HepG2 (cell line): ENCODE results near the gene PARD3. TPM values are rescaled to one million over a fixed set of nuclear protein-coding genes. Genes with fewer than 3 reads are reported as not detected.
A peak's percentile ranks its signal among the peaks of the same experiment; 100 is the strongest.

Source experiments
- ATAC-seq: fragments of 200-7000 bp; cut with Tn5 transposase; 3 replicates; pipeline ENCODE4 v1.9.1; 2020; ENCODE audit warnings: mild to moderate bottlenecking, moderate library complexity
- BruUV-seq: library from RNA; stranded (reverse); fragments of 400-500 nt; replicated peaks from 2 replicates; lab custom pipeline; 2021; lab: Mats Ljungman, UMichigan
- CTCF ChIA-PET: fragments of 300-600 bp; formaldehyde crosslinking; extraction: SDS; loops from one replicate; lab custom pipeline; 2021; ENCODE audit warnings: low total read pairs, inconsistent platforms, low intra/inter-chr PET ratio; lab: Yijun Ruan, JAX
- POLR2A ChIA-PET: fragments of 350-600 bp; sonication (Branson Sonifier 250); formaldehyde crosslinking; loops from one replicate; lab custom pipeline; 2020; ENCODE audit warnings: antibody characterized with exemption, inconsistent platforms; lab: Yijun Ruan, JAX
- DNase-seq: peaks from one replicate; pipeline ENCODE4 v3.0.0-alpha.2; 2015; ENCODE audit warnings: low spot score
- FAIRE-seq: peaks from 3 replicates; lab custom pipeline; 2011; peaks lifted over from hg19 to GRCh38; lab: Jason Lieb, UNC
- H2AFZ ChIP-seq: one replicate; pipeline ENCODE4 v1.6.1; 2011; ENCODE audit warnings: low read length, inconsistent platforms
- H3K27ac ChIP-seq: fragments of 300-600 bp; 3 replicates; pipeline ENCODE4 v1.8.0; 2011; ENCODE audit warnings: mixed run types, mild to moderate bottlenecking, mixed read lengths, low read length, inconsistent platforms; ENCODE audit not compliant: insufficient read depth; ENCODE audit errors: extremely low read length
- H3K27me3 ChIP-seq, 2 experiments: fragments of 200-600 bp in 1 of 2; 2 replicates in 1 of 2; 3 replicates in 1 of 2; pipeline versions ENCODE4 v1.6.0 to v1.8.0; 2011; ENCODE audit warnings: low read length in 2 of 2, mild to moderate bottlenecking in 2 of 2, moderate library complexity in 2 of 2, inconsistent platforms in 1 of 2; ENCODE audit not compliant: insufficient read depth in 2 of 2, control insufficient read depth in 1 of 2
- H3K36me3 ChIP-seq, 2 experiments: fragments of 200-600 bp in 1 of 2; replicated peaks in 1 of 2; 2 replicates in 1 of 2; 3 replicates in 1 of 2; pipeline versions ENCODE4 v1.5.1 to v1.8.0; 2011; ENCODE audit warnings: low read length in 2 of 2, inconsistent platforms in 1 of 2; ENCODE audit not compliant: insufficient read depth in 2 of 2, control insufficient read depth in 1 of 2
- H3K4me1 ChIP-seq: 2 replicates; pipeline ENCODE4 v1.5.1; 2012; ENCODE audit warnings: low read length, inconsistent platforms; ENCODE audit not compliant: insufficient read depth
- H3K4me2 ChIP-seq: 2 replicates; pipeline ENCODE4 v1.6.0; 2011; ENCODE audit warnings: low read depth, low read length, inconsistent platforms
- H3K4me3 ChIP-seq, 3 experiments: fragments of 200-600 bp in 1 of 3; sonication (generic), shearing (Covaris generic) in 1 of 3; replicated peaks in 1 of 3; 2 replicates each; pipeline ENCODE4 v1.5.1; 2011 to 2016; ENCODE audit warnings: low read length in 3 of 3, inconsistent platforms in 2 of 3, low read depth in 2 of 3, mild to moderate bottlenecking in 2 of 3, control low read depth in 1 of 3, mixed read lengths in 1 of 3; ENCODE audit not compliant: insufficient read depth in 1 of 3
- H3K79me2 ChIP-seq: one replicate; pipeline ENCODE4 v1.6.1; 2011; ENCODE audit warnings: low read length, inconsistent platforms; ENCODE audit not compliant: insufficient read depth
- H3K9ac ChIP-seq: 2 replicates; pipeline ENCODE4 v1.6.0; 2011; ENCODE audit warnings: mild to moderate bottlenecking, low read depth, low read length, inconsistent platforms; ENCODE audit not compliant: insufficient read depth
- H3K9me3 ChIP-seq: 2 replicates; pipeline ENCODE4 v1.5.1; 2012; ENCODE audit warnings: mild to moderate bottlenecking, low read length
- H4K20me1 ChIP-seq: 2 replicates; pipeline ENCODE4 v1.6.0; 2011; ENCODE audit warnings: inconsistent platforms, mild to moderate bottlenecking, low read length, moderate library complexity; ENCODE audit not compliant: insufficient read depth
- HIVEP1 ChIP-seq: sonication (generic); formaldehyde crosslinking; IDR thresholded peaks from 2 replicates; pipeline ENCODE4 v1.4.0; 2020; ENCODE audit warnings: mild to moderate bottlenecking, missing genetic modification reagents
- MAFF ChIP-seq: IDR thresholded peaks from 2 replicates; pipeline ENCODE4 v1.6.1; 2011; ENCODE audit warnings: low read depth, low read length, improper control_type of control experiment
- MAFK ChIP-seq, 2 experiments: IDR thresholded peaks in 1 of 2; conservative IDR thresholded peaks in 1 of 2; 2 replicates each; pipeline ENCODE4 v1.6.1; 2011; ENCODE audit warnings: improper control_type of control experiment in 2 of 2, low read length in 2 of 2
- MBNL3 ChIP-seq: fragments of 250-450 bp; sonication (Bioruptor Pico); conservative IDR thresholded peaks from 2 replicates; pipeline ENCODE4 v1.8.0; 2022; ENCODE audit warnings: mild to moderate bottlenecking, inconsistent platforms
- NR2F1 ChIP-seq, 2 experiments: fragments of 450-650 bp in 1 of 2; formaldehyde crosslinking in 1 of 2; IDR thresholded peaks; 2 replicates each; pipeline versions ENCODE4 v1.5.0 to v1.6.1; 2016 to 2020; ENCODE audit warnings: mild to moderate bottlenecking in 1 of 2, missing compliant biosample characterization in 1 of 2, missing genetic modification reagents in 1 of 2, moderate library complexity in 1 of 2
- PPARG ChIP-seq: conservative IDR thresholded peaks from 2 replicates; pipeline ENCODE4 v1.6.1; 2016; ENCODE audit warnings: missing biosample characterization, missing genetic modification reagents
- ZKSCAN5 ChIP-seq: sonication (generic); formaldehyde crosslinking; IDR thresholded peaks from 2 replicates; pipeline ENCODE4 v1.5.1; 2020; ENCODE audit warnings: mild to moderate bottlenecking, missing genetic modification reagents
- ZNF263 ChIP-seq: sonication (generic); formaldehyde crosslinking; IDR thresholded peaks from 2 replicates; pipeline ENCODE4 v1.4.0; 2020; ENCODE audit warnings: missing genetic modification reagents
- WGBS: methylation state at CpG from one replicate; pipeline ENCODE4 v1.1.6; 2017; ENCODE audit warnings: low lambda C conversion rate; 5-methylcytosine and 5-hydroxymethylcytosine counted together
- in situ Hi-C: cut with HindIII; loops from 2 replicates; pipeline ENCODE4 v1.10.0; 2017; ENCODE audit warnings: low pct_unique_long_range_greater_than_20kb; ENCODE audit not compliant: extremely low pct_ligation_motif_present
- intact Hi-C: fragments of 100-400 bp; cut with micrococcal nuclease; formaldehyde crosslinking; loops from one replicate; pipeline ENCODE4 v1.10.0; 2022; ENCODE audit not compliant: unreplicated experiment
- polyA plus RNA-seq, 8 experiments: library from polyadenylated mRNA; depleted of rRNA in 3 of 8; stranded (reverse) in 7 of 8; unstranded in 1 of 8; fragments of >200 nt; fragmentation: Illumina TruSeq in 4 of 8; extraction: Trizol in 4 of 8; gene quantifications; 2 replicates each; pipeline versions ENCODE4 v1.2.1 to v1.2.3, GENCODE V29; 2011 to 2016; ENCODE audit warnings: low read depth in 4 of 8, missing spikeins in 1 of 8, mixed read lengths in 1 of 8; ENCODE audit not compliant: insufficient read depth in 1 of 8
- total RNA-seq, 5 experiments: library from RNA; depleted of rRNA; stranded (reverse); fragments of >200 nt; fragmentation: Illumina TruSeq; extraction: Trizol; gene quantifications; 2 replicates each; pipeline ENCODE4 v1.2.3, GENCODE V29; 2016; ENCODE audit warnings: low read depth in 1 of 5
- TF ChIP-seq, protein P1 (sequence below): sonication (generic); formaldehyde crosslinking; IDR thresholded peaks from 2 replicates; pipeline ENCODE4 v1.4.0; 2020; ENCODE audit warnings: missing genetic modification reagents, mild to moderate bottlenecking, borderline replicate concordance

PARD3 gene
- total and polyA plus RNA-seq, 2 of the 13 experiments (the other 11 are each of a cell fraction or from before 2014, with no cell fraction given): 40.9 to 60.0 TPM

DNA sequence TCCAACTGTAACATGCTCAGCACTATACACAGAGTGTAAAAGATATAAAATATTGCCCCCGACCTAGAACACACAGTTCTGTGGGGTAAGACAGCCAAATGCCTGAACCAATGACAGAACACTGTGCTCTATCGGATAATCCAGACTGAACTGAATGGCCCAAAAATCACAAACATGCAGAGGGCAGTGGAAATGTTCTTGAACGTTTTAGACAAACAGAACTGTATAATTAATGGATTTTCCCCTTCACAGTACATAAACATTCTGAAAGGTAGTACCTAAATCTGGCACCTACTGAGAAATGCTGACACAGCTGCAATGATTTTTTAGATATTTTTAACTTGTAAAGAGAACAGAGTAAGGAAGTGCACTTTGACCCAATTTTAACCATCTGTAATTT lies 33.4 kb downstream of the PARD3 start:
- Histone ChIP-seq H3K79me2 (peaks cover 80% of the 10 kb centered on the region), H3K4me2 (no peak overlapping the region), H3K4me1 (peaks cover 40% of the 10 kb centered on the region), H4K20me1 (peaks cover 32% of the 10 kb centered on the region), H3K9ac (no peak overlapping the region), H3K36me3 (no peaks in the 10 kb centered on the region; a peak in 1 of 5 replicates), H3K27ac (no peak overlapping the region), H2AFZ (no peak overlapping the region), H3K4me3 (no peak overlapping the region), H3K9me3 (no peaks in the 10 kb centered on the region), H3K27me3 (no peaks in the 10 kb centered on the region; a peak in 1 of 5 replicates)
- ATAC-seq (no peak), DNase-seq (no peak), FAIRE-seq (no peak)
- 71% methylated on average over 3 of the region's 3 CpGs for WGBS
- in situ Hi-C loops: no loop called here
- POLR2A ChIA-PET: no interaction called here
- TF ChIP-seq MAFF: peak; percentile 91
- no peak for TF ChIP-seq MBNL3 (CRISPR knock-in tag)
- TF ChIP-seq HIVEP1 (CRISPR knock-in tag): no peak
- TF ChIP-seq MAFK (conservative IDR thresholded peaks at IDR 0.05 in 1 of 2, IDR thresholded peaks at IDR 0.05 in 1 of 2; ENCODE audit: low read length in 2 of 2): peak; percentile 85 to 94
- TF ChIP-seq PPARG (CRISPR knock-in tag): 0 out of 2 replicates have a peak, but pooled peaks have one; percentile 41
- CTCF ChIA-PET: no interaction called here
- intact Hi-C loops: no loop called here
- no TSS peak for BruUV-seq

DNA sequence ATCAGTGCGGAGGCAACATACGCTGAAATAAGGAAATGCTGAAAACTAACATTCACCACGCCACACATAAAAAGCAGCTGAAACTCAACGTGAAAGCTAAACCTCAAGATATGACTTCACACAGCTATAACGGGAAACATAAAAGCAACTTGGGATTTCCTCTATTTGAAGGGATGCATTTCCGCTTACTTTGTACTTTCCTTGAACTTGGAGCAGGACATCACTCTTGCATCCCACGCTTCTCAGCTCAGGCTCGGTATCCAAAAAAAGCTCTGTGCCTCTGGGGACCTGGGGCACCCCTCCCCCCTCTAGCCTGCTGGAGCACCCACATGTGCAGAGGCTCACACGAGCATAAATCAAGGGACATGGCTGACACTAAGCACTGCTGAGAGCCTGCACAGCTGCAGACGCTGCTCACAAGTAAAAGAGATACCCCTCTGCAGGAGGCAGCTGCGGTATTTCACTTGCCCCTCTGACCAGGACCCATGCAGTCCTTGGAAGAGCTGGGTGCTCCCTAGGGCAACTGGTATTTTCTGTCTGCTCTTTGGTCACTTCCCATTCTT lies 34.2 kb downstream of the PARD3 start:
- H3K4me3 ChIP-seq: no peak overlapping the region
- peaks cover 79% of the 10 kb centered on the region for H3K79me2 ChIP-seq
- ATAC-seq: peak; percentile 46
- peak; percentile 66 for TF ChIP-seq ZNF263 (CRISPR knock-in tag)
- TF ChIP-seq NR2F1 (CRISPR knock-in tag; IDR thresholded peaks at IDR 0.05): no peak
- no peak for TF ChIP-seq ZKSCAN5 (CRISPR knock-in tag)
- TF ChIP-seq, protein P1, sequence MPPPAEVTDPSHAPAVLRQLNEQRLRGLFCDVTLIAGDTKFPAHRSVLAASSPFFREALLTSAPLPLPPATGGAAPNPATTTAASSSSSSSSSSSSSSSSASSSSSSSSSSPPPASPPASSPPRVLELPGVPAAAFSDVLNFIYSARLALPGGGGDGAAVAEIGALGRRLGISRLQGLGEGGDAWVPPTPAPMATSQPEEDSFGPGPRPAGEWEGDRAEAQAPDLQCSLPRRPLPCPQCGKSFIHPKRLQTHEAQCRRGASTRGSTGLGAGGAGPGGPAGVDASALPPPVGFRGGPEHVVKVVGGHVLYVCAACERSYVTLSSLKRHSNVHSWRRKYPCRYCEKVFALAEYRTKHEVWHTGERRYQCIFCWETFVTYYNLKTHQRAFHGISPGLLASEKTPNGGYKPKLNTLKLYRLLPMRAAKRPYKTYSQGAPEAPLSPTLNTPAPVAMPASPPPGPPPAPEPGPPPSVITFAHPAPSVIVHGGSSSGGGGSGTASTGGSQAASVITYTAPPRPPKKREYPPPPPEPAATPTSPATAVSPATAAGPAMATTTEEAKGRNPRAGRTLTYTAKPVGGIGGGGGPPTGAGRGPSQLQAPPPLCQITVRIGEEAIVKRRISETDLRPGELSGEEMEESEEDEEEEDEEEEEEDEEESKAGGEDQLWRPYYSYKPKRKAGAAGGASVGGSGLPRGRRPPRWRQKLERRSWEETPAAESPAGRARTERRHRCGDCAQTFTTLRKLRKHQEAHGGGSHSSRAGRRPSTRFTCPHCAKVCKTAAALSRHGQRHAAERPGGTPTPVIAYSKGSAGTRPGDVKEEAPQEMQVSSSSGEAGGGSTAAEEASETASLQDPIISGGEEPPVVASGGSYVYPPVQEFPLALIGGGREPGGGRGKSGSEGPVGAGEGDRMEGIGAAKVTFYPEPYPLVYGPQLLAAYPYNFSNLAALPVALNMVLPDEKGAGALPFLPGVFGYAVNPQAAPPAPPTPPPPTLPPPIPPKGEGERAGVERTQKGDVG (CRISPR knock-in tag): no peak
- H3K27ac ChIP-seq: no peak overlapping the region
- peaks cover 27% of the 10 kb centered on the region for H4K20me1 ChIP-seq
- POLR2A ChIA-PET: no interaction called here
- DNase-seq: no peak
- no peak overlapping the region for H3K9ac ChIP-seq
- WGBS: 89% methylated on average over 10 of the region's 11 CpGs
- no peaks in the 10 kb centered on the region for H3K9me3 ChIP-seq
- CTCF ChIA-PET: no interaction called here
- no peak overlapping the region for H2AFZ ChIP-seq
- H3K36me3 ChIP-seq: no peaks in the 10 kb centered on the region; a peak in 1 of 5 replicates
- in situ Hi-C loops (no loop called here), intact Hi-C loops (no loop called here)
- H3K4me1 ChIP-seq: peaks cover 33% of the 10 kb centered on the region
- H3K27me3 ChIP-seq: no peaks in the 10 kb centered on the region
- H3K4me2 ChIP-seq: no peak overlapping the region
- no TSS peak for BruUV-seq
- FAIRE-seq: no peak
